Kidney glomerular epithelial cell (primary cell): Measurements from ENCODE around the gene TEKT3.

Experiments used
- DNase-seq: peaks from one replicate; lab custom pipeline; 2025; lab: John Stamatoyannopoulos, UW

Gene TEKT3

DNA sequence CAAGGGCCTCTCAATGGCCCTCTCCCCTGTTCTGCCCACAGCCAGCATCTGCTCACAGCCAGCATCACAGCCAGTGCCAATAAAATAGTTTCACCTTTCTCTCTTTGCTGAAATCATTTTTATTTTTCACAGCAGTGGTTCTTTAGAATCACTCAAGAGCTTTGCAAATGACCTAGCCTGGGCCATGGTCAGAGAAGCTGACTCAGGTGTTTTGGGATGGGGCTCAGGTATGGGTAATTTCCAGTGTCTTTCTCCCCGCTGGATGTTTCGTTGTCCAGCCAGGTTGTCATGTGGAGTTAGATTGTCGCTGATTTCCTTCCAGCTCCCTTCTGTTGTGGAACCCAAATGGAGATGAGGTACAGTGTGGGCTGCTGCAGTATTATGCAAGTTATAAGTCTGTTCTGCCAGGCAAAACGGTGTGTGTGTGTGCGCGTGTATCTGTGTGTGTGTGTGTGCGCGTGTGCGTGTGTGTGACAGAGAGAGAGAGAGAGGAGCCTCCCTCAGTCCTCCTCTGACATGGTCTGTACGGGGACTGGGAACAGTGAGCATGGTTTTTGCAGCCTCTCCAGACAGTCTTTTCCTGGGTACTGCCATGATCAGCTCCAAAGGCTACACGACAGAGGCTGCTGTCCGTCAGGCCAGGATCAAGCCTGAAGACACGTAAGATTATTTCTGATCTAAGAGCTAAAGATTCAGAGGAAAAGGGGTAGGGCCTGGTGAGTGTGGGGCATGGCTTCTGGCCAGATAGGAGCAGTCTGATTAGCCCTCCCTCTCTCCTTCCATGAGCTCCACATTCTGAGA is 74.9 kb downstream of the TEKT3 start:
- DNase-seq: no peak

DNA sequence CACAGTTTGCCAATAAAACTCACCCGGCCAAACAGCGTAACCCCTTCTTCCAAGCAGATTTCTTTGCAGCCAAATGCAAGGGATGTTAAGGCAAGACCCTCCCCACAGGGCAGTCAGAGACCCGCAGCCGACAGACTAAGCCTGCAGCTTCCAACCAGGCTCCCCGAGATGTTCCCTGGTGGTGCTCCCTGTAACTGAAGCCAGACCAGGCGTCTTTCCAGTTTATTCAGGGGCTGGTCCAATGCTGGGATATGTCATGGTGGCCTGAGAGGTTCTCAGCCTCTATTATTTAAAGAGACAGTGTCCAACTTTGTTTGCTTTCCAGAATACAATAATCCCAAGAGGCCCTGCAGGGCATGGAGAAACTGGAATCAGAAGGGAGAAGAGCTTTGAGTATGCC is 76.3 kb downstream of the TEKT3 start, which contains the start of gene PMP22:
Gene PMP22 (minus strand): TSS at position 196 of the 400 bp plus-strand sequence. CDS start 4,599 bp downstream, outside the sequence.
- DNase-seq: no peak

DNA sequence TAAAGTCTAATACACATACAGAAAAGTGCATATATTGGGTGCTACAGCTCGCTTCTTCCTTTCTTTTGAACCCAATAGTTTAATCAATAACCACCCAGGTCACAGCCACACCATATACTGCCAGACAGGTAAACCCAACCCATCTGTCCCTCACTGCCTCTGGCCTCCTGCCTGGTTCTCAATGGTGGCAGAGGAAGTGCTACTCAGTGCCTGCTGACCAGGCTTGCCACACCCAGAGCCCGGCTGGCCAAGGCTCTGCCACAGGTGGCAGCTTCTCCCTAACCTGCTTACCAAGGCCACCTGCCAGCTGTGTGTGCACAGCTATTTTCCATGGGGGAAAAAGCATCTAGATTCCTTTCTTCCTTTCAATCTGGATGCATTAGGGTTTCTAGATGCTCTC is 76.9 kb downstream of the TEKT3 start:
- no peak for DNase-seq

DNA sequence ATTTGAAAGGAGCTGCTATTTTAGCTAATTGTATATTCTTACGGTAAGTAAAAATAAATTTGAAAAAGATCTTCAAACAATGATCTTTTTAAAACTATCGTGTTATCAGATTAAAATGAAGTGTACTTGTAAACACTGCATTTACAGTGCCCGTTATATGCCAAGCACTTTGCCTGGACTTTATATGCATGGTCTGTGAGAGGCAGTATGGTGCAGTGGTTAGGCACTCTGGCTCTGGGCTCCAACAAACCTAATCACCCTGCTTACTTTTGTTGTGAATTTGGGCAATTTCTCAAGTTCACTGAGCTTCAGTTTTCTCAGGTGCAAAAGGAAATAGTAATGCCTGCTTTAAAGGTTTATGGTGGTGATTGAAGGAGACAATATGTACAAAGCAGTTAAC is 77.7 kb downstream of the TEKT3 start:
- peak; percentile 8 for DNase-seq

DNA sequence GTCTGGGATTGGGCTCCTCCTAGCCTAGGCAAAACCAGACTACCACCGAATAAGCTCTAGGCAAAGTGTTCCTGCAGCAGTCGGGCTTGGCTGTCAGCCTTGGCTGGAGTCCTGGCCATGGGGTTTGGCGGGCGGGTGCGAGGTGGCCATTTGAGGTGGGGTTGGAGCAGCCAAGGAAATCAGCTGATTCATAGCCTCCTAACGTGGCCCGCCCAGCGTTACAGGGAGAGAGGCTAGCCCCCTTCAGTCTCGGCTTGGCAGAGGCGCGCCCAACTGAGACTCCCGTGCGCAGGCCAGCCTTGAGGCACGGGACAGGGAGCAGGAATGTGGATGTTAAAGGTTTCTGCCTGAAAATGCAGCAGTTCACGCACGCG is 78.2 kb downstream of the TEKT3 start:
- DNase-seq: peak; percentile 56

DNA sequence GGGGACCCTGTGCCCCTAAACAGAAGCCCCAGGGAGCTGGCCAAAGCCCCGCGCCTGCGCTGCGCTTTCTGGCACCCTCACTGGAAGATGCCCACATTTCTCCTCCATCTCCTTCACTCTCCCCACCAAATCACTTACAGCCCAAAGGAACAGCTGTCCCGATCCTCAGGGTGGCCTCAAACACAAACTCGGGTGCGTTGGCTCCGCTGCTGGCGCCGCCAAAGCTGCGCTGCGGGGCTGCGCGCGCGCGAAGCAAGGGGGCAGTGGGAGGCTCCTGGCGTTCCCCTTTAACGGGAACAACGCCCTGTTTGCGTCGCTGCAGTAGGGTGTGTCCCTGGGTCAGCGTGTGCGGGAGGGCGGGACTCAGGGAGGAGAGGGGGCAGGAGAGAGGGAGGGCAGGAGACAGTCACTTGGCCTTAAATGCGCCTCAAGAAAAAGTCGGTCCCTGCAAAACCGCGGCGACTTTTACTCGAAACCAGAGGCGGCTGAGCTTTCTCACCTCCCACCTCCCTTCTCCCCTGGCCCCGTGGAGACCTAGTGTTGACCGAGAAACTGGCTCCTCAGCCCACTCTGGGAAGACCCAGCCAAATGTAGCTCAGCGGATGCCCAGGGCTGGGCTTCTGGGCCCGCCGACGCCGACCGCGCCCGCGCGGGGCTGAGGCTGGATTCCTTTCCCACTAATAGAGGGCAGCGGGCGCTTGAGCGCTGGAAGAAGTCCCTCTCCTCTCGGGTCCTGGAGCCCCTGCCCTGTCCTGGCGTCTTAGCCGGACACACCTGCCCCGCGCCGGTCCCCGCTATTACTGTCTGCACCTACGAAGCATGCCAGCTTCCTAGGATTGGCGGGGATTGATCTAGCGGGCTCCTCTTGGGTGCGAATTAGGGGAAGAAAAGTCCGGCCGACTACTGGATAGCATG is 78.8 kb downstream of the TEKT3 start:
- DNase-seq: peak; percentile 26

DNA sequence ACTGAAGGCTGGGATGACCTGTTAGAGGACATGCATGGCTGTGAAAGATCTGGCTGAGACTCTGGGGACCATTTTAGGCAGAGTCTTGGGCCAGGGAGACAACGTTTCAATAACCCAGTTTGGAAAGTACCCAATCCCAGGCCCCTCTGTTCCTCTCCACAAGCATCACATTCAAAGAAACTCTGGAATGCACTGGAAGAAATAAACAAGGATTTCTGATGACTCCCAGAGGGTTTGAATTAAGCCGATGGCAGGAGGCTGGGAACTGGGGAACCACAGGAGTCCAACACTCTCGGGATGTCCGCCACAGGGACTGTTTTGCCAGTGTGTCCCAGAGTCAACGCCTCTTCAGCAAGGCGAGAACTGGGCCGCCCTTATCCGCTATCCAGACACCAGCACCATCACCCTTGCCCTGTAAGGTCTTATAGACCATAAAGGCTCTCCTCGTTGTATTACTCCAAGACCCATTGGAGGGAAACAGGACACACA is 79.6 kb downstream of the TEKT3 start:
- DNase-seq: peak; percentile 35

DNA sequence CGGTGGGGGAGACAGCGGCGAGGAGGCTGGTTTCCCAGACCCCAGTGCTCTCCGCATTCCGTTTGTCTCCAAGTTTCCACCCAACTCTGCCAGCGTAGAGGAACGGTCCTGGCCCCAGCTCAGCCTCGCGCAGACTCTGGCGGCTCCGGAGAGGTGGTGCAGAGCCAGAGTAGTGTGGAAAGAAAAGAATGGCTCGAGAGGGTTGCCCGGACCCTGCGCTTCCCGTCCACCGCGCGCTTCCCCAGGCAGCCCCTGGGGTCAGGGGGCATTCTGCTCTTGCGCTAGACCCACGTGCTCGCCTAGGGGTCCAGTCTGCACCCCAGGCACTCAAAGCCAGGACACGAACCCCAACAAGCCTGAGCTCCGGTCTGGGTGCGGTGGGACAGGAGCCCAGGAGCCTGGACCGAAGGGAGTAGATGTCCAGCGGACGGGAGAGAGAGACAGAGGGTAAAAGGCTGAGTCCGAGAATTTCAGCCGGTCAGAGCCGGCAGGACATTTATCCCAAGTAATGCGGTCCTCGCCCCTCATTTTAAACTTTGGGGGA is 80.1 kb downstream of the TEKT3 start:
- DNase-seq: peak; percentile 60

DNA sequence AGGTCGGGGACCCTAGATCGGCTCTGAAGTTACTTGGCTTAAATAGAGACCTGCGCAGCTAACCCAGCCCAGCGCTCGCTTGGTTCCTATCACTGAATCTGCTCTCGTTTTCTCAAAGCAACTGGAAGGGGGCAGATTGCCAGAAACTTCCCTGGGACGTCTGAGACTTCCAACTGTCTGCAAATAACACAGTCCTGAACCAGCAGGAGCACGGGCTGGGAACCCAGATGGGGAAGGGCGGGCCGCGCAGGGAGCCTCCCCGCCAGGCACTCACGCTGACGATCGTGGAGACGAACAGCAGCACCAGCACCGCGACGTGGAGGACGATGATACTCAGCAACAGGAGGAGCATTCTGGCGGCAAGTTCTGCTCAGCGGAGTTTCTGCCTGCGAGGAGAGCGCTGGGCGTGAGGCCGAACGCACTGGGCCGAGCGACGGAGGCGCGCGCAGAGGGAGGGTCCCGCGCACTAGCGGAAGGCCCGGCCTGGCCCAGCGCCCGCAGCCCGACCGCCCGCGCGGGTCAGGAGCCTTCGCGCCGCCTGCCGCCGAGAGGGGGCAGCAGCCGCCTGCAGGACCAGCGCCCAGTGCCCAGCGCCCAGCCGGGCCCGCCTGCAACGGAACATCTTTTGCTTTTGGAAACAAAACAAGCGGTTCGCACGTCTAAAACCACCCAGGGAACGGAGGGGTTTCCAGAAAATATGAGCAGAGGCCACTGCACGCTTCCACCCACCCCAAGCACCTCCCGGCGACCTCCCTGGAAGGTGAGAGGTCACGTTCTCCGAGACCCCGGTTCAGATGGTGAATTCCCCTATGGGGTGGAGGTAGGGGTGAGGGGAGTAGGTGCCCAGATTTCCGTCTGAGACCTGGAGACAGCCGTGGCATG is 80.8 kb downstream of the TEKT3 start:
- peak; percentile 75 for DNase-seq

DNA sequence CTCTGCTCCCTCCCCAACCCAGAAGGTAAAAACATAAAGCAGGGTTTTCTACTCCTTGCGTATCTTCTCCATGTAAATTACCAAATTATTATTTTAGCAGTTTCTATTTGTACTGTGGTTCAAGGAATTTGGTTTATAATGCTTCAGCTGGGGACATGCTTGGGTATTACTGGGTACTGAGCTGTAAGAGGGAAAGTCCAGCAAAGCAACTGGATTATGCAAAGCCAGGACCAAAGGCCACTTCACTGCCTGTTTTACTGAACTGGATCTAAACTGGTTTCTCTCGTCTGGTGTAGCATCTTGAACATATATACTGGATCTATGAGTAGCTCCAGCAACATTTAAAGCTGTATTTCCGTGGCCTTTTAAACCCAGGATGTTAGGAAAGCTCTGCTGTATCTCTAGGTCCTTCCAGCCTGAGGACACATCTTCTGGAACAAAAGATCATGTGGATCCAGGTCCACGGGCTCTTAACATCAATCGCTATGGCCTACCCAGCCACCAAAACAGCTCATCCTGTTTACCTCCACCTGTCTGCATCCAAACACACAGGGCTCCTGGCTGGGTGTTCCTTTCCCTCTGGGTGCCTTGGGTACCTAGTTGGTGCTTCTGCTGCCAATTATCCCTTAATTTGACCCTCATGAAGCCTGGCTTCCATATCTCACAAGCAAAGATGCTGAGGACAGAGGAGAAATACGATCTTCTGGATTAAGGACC is 83.4 kb downstream of the TEKT3 start:
- DNase-seq: no peak

DNA sequence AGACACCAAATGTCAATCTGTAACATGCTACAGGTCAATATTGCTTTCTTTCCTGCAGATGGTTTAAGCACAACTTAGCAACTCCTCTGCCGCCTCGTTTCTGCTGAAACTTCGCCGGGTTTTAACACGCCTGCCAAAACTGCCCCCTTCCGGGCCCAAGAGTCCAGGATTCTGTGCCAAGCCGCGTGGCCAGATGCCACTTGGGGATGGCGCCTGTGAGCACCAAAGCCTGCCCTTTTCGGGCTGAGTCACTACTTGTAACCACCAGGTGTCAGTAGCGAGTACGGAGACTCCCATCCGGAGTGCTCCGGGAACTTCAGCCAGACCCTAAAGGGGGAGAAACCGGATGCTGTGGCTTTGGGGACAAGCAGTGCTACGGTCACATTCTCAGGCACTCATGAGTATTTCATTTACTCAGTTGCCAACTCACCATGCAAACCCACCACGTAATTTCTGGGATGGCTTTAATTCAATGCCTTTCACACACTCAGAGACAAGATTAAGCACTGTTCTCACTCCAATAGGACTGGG is 84.1 kb downstream of the TEKT3 start:
- peak; percentile 58 for DNase-seq

DNA sequence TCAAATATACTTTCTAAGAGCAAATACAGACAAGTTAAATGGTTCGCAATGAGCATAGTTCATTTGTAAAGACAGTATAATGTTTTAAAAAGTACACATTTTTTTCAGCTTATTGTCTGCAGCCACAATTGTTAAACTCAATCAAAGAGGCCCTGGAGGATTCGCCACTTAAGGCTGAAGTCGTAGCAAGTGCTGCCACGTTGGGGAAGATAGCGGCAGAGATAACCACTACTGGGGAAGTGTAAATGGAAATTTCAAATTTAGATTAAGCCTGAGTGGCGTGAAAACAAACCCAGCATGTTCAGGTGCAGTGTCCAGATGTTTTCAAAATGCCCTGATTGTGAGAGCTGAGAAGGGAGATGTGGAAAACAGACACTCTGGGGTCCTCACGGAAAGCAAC is 84.7 kb downstream of the TEKT3 start:
- no peak for DNase-seq

DNA sequence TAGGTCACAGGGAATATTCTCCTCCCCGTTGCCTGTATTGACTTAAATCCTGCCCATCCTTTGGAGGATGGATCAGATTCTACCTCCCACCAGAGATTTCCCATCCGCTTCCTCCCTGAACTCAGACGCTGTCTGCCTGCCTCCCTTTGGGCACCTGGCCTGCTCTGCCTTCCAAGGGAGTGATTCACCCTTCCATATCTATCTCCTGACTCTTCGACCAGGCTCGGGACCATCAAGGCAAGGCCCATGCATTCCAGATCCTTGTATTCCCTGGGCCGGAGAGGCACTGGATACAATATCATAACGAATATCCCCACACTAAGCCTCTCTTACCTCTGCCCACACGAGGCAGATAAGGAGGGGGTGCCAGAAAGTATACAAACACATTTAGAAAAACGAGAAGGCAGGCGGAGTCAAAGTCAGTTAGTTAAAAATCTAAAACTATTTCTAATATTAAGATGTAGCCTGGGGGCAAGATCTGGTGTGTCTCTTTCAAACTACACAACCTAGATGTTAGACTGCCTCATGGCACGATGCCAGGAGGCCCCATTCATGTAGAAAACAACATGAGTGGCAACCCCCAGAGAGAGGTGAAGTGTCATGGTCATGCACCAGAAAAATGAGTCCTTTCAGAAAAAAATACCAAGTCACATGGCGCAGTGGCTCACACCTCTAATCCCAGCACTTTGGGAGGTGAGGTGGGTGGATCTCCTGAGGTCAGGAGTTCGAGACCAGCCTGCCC is 85.5 kb downstream of the TEKT3 start:
- DNase-seq: peak; percentile 4
